Measurements from ENCODE around the gene GCGR. TPM values are rescaled to one million over a fixed set of nuclear protein-coding genes. Genes with fewer than 3 reads are reported as not detected.
A peak's percentile ranks its signal among the peaks of the same experiment; 100 is the strongest.

Gene GCGR
- total and polyA plus RNA-seq, 2 of the 13 experiments (the other 11 are each of a cell fraction or from before 2014, with no cell fraction given): 0.04 to 0.13 TPM

GRCh38 chr17:81859906-81860755 lies 56.2 kb downstream of the GCGR start, which contains the start of gene P4HB (continued):
- TF ChIP-seq ZNF552 (CRISPR knock-in tag; IDR thresholded peaks at IDR 0.05; ENCODE audit: borderline replicate concordance): 0 out of 2 replicates have a peak, but pooled peaks have one; percentile 9
- TF ChIP-seq HINFP (CRISPR knock-in tag; IDR thresholded peaks at IDR 0.05; ENCODE audit: low read depth): 0 out of 2 replicates have a peak, but pooled peaks have one; percentile 7
- TF ChIP-seq PHF8 (CRISPR knock-in tag; IDR thresholded peaks at IDR 0.05): peak; percentile 80
- TF ChIP-seq ZNF441 (CRISPR knock-in tag; IDR thresholded peaks at IDR 0.05; ENCODE audit: borderline replicate concordance): peak; percentile 74; the same call in 1 of the 2 replicates
- TF ChIP-seq PLSCR1 (CRISPR knock-in tag; IDR thresholded peaks at IDR 0.05; ENCODE audit: borderline replicate concordance): no peak
- TF ChIP-seq ZSCAN12 (CRISPR knock-in tag; IDR thresholded peaks at IDR 0.05): peak; percentile 60; the same call in 1 of the 2 replicates
- peak; percentile 94 for TF ChIP-seq ZBTB14 (CRISPR knock-in tag; IDR thresholded peaks at IDR 0.05)
- TF ChIP-seq POLR2G (IDR thresholded peaks at IDR 0.05; ENCODE audit: low read depth, low read length): peak; percentile 88
- 0 out of 2 replicates have a peak, but pooled peaks have one; percentile 72 for TF ChIP-seq MEIS2 (CRISPR knock-in tag; IDR thresholded peaks at IDR 0.05)
- TF ChIP-seq ZNF605 (CRISPR knock-in tag; IDR thresholded peaks at IDR 0.05): no peak
- TF ChIP-seq MXD1 (CRISPR knock-in tag; IDR thresholded peaks at IDR 0.05): no peak
- TF ChIP-seq AHDC1 (CRISPR knock-in tag; IDR thresholded peaks at IDR 0.05; ENCODE audit: borderline replicate concordance): no peak; the same call in 1 of the 2 replicates
- no peak for TF ChIP-seq PHB2 (IDR thresholded peaks at IDR 0.05; ENCODE audit: partially characterized antibody)
- TF ChIP-seq GTF2F1 (IDR thresholded peaks at IDR 0.05; ENCODE audit: low read length): peak; percentile 70; the same call in 1 of the 2 replicates
- TF ChIP-seq ZNF451 (CRISPR knock-in tag; IDR thresholded peaks at IDR 0.05): 0 out of 2 replicates have a peak, but pooled peaks have one; percentile 57

Measured in HepG2 (cell line).